ENCODE measurements around the gene EXD1.
"Not testable (repeated sequence)": the region's sequence is repeated elsewhere in the genome, so short reads cannot be mapped to it uniquely, and the experiment has no call there.

EXD1 gene, protein sequence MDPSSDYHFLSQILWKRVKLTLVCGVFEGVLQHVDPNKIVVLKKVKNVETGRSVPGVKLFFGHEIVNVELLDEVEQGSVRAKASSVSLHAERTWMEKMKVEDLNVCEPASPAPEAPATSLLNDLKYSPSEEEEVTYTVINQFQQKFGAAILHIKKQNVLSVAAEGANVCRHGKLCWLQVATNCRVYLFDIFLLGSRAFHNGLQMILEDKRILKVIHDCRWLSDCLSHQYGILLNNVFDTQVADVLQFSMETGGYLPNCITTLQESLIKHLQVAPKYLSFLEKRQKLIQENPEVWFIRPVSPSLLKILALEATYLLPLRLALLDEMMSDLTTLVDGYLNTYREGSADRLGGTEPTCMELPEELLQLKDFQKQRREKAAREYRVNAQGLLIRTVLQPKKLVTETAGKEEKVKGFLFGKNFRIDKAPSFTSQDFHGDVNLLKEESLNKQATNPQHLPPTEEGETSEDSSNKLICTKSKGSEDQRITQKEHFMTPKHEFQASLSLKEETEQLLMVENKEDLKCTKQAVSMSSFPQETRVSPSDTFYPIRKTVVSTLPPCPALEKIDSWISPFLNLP

DNA sequence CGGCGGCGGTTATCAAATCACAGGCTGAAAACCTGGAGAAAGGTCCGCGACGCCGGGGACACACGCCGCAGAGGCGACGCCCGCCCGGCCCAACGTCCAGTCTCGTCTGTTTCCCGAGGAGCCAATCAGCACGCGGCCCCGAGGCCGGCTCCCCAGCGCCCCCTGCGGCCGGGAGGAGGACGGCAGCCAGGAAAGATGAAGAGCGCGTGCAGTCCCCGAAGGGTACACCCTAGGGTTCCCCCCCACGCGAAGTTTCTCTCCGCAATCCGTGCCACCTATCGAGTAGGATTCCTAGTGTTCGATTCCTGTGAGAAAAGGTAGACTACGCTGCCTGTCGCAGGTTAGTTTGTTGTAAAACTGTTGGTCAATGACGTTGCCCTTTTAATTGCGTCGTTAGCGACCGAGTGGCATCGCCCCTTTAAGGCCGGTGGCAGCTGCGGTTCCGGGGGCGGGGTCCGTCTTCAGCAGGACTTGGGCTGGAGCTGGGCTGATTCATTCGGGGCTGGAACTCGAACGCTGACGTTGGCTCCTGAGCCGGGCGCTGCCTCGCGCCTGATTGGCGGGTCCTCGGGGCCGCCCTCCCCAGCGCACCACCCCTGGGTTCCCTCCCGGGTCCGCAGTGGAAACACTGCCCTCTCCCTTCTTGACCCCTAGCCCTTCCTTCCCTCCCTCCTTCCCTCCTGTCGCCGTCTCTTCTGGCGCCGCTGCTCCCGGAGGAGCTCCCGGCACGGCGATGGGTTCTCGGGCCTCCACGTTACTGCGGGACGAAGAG, at the start of gene EXD1, which contains the start of gene CHP1:
Gene EXD1, minus strand, starts transcription at position 108 of the 772 bp plus-strand sequence. CDS start 4,182 bp downstream, outside the sequence.
Gene CHP1, plus strand, starts transcription at position 619 of the 772 bp plus-strand sequence. Its CDS starts 115 bp downstream, at position 734.
- DNase-seq, result peak; percentile 99

DNA sequence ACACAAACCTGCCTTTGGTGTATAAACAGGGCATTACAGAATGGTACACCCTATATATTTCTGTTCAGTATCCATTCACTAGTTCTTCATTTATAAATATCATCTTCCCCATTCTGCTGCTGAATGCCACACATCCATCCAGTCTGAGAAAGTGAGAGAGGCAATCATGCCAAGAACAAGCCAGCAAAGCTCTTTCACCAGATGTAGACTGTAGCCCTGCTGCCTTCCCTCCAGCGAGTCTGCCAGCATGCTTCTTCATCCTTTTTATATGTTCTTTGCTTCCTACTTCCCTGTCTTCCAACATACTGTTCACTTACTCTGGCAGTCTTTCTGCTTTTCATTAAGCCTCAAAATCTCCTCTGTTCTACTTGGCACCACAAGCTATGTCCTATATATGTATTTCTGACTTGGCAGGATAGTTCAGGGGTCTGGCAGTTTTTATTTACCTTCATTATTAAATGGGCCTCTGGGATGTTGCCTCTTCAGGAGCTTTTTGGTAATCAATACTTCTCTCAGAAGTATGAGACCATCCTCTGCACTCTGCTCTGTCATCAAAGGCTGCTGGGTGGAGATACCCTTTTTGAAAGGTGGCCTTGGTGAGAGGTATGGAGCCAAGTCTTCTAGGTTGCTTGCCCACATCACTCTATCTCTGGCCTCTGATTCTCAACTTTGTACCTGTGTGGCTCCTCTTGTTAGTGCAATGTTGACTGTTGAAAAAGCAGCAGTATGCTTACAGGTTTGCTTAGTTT, 49.2 kb upstream of the EXD1 start:
- DNase-seq, result no peak

DNA sequence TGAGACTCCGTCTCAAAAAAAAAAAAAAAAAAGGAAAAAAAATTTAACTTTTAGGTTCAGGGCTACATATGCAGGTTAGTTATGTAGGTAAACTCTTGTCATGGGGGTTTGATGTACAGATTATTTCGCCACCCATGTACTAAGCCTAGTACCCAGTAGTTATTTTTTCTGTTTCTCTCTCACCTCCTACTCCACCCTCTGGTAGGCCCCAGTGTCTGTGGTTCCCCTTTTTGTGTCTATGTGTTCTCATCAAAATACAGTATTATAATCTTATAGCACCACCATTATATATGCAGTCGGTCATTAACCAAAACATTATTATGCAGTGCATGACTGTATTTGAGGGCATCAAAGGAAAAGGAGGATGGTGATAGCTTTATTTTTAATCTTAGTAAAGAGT, 47.8 kb upstream of the EXD1 start:
- no peak for DNase-seq

DNA sequence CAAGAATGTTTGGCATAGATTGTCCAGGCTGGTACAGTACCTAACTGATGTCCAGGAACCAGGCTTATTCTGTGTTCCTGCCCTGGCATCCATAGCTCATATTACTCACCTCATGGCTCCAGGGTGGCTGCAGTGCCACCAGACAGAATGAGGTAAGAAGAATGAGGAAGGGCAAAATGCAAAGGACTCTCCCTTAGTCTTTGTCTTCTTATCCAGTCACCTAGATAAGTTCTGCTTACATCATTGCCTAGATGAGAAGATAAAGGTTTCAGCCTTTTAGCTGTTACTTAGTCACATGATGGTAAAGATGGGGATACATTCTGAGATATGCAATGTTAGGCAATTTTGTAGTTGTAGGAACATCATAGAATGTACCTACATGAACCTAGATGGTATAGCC, 46.3 kb upstream of the EXD1 start:
- no peak for DNase-seq

DNA sequence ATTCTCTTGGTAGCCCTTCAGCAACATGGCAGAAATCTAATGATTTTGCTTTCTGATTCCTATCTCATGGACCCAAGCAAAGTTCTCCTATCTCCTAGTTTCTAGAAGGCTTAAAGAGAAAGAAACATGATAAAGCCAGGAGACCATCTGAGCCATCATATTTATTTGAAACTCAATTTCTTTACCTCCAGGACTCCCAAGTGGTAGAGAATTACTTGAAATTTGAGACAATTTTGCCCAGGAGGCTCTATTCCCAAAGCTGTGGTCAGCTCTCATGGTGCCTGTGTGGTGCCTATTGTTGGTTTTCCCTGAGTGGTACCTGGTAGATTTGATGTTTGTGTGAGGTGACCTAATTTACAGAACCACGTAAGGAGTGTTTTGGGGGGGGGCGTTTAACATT, 39.3 kb upstream of the EXD1 start:
- no peak for DNase-seq

DNA sequence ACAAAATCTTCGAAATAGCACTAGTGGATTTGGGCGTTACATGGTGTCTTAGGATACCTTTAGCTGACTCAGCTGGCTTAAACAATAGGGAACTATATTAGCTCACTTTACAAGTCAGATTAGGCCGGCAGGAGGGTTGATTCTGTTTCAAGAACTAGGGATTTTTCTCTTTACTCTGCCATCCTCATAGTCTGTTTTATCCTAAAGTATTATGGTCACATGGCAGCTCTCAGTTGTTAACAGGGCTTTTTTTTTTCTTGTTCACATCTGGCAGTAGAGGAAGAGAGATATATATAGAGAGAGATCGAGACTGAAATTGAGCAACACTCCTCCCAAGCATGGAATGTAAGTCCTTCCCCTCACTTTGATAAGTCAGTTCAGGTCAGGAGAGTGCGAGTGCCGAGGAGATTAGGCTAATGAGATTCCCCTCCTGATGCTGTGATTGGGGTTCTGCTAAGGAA, 33.4 kb upstream of the EXD1 start:
- peak; percentile 28 for DNase-seq

DNA sequence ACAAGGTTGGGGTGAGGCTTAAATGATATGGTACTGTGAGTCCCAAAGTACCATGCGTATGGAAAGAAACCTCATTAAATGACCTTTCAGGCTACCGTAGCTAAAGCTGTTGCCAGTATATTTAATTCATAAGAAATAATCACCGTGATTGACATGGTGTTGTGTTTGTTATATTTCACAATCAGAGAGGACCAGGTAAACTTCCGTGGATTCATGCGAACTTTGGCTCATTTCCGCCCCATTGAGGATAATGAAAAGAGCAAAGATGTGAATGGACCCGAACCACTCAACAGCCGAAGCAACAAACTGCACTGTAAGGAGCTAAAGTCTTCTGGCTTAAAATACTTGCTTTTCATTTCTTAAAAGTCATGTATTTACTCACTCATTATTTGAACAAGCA, 32.0 kb upstream of the EXD1 start:
- no peak for DNase-seq

DNA sequence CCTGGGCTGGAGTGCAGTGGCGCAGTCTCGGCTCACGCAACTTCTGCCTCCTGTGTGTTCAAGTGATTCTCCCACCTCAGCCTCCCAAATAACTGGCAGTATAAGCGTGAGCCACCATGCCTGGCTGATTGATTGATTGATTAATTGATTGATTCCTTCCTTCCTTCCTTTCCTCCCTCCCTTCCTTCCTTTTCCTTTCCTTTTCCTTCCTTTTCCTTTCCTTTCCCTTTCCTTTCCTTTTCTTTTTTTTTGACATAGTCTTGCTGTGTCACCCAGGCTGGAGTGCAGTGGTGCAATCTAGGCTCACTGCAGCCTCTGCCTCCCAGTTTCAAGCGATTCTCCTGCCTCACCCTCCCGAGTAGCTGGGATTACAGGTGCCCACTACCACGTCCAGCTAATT, 30.4 kb upstream of the EXD1 start:
- not testable (repeated sequence) for DNase-seq

DNA sequence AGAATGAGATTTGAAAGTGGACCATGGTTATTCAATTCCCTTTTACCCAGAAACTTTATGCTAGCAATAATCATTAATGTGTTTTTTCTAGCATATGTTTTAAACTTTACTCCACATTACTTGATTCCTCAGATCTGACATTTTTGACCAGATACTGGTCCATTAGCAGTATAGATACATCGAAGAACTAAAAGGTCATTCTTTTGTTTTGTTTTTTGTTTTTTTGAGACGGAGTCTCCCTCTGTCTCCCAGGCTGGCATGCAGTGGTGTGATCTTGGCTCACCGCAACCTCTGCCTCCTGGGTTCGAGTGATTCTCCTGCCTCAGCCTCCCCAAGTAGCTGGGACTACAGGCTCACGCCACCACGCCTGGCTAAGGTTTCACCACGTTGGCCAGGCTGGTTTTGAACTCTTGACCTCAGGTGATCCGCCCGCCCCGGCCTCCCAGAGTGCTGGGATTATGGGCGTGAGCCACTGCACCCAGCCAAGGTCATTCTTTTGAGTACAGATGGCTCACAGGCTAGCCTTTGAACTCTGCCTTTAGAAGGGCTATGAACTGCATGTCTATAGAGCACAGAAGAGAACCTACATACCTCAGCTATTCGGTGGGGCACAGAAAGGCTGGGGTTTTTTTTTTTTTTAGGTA, 29.1 kb upstream of the EXD1 start:
- DNase-seq, result no peak

DNA sequence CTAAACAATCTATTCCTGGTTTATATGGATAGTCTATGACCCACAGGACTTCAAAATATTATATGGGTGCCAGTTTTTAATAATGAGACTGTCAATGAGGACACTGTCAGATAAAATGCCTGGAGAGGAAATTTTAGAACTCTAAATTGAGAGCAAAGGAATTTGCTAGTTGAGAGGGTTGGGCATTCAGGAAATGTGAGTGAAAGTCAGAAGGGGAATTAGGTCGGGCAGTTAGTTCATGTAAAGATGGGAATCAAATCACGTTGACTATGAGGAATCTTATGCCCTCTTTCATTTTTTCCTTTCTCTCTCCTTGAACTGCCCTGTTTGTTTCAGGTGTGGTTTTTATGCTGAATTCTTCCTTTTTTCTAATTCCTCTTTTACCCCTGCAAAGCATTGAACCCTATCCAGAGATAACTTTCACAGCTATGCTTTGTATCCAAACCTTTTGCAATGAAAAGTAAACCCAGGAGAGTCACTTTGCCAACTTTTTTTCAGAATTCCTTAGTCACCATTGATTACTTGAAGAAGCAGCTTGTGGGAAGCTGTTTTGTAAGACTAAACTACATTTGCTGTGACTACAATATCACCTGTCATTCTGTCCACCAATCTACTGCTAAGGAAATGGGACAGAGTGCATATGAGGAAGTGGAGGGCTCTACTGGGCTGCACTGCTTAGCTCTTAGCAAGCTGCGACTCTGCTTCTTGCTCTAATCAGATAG, 28.4 kb upstream of the EXD1 start:
- DNase-seq, result peak; percentile 71

DNA sequence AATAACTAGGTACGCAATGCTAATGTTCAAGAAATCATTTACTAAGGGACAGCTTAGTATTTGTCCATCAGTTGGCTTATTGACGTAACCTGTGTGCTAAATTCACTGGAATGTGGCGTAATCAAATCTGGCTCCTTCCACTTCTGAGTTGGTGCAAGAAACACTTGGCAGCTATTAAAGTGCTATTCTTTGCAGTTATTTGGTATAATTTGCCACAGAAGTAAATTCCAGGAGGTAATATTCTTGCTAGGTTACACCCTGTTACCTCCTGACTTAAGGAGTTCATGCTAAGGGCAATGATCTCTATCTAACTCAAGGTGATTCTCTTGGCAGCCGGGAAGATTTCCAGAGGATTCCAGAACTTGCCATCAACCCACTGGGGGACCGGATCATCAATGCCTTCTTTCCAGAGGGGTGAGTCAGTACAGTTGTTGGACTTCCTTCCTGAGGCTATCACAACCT, 26.1 kb upstream of the EXD1 start:
- DNase-seq, result peak; percentile 26

DNA sequence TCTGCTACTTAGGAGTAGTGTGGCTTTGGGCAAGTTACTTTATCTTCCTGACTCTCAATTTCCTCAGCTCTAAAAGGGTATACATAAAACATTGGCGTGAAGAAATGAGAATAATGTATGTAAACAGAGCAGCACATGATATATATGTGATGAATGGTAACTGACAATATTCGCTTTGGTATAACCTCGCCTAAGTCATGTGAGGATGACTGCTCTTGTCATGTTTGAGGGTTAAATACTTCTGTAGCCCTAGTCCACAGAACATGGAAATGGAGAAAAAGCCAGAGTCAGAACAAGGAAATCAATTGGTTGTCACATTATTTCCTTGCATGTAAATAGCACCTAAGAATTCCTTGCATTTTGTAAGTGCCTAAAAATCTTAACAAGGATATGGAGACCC, 25.5 kb upstream of the EXD1 start:
- DNase-seq, result no peak

DNA sequence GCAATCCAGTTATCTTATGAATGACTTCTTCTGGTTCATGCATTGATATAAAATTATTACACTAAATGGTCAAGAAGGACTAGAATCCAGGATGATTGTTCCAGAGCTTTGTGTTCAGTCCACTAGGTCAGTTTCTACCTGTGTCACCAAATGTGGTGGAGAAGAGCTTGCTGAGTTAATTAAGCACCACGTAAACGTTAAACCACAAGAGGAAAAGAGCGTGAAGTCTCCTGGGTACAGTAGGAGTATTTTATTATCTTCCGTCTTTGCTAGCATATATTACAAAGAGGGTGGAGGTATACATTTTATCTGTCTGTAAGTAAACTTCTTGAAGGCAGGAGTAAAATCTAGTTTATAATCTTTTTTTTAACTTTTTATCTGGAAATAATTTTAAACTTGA, 24.0 kb upstream of the EXD1 start:
- no peak for DNase-seq

DNA sequence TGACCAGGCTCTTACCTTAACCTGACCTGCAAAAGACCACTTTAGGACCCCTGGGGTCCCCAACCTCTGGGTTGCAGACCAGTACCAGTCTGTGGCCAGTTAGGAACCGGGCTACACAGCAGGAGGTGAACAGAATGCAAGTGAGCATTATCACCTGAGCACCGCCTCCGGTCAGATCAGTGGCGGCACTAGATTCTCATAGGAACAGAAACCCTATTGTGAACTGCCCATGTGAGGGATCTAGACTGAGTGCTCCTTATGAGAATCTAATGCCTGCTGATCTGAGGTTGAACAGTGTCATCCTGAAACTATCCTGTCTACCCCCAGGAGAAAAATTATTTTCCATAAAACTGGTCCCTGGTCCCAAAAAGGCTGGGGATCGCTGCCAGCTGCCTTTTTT, 20.9 kb upstream of the EXD1 start:
- no peak for DNase-seq

DNA sequence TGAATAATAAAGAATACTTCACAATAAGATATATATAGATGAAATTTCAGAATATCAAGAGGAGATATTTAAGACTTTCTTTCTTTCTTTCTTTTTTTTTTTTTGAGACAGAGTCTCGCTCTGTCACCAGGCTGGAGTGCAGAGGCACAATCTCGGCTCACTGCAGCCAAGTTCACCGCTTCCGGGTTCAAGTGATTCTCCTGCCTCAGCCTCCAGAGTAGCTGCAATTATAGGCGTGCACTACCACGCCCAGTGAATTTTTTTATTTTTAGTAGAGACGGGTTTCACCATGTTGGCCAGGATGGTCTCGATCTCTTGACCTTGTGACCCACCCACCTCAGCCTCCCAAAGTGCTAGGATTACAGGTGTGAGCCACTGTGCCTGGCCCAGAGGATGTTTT, 20.2 kb upstream of the EXD1 start:
- not testable (repeated sequence) for DNase-seq

DNA sequence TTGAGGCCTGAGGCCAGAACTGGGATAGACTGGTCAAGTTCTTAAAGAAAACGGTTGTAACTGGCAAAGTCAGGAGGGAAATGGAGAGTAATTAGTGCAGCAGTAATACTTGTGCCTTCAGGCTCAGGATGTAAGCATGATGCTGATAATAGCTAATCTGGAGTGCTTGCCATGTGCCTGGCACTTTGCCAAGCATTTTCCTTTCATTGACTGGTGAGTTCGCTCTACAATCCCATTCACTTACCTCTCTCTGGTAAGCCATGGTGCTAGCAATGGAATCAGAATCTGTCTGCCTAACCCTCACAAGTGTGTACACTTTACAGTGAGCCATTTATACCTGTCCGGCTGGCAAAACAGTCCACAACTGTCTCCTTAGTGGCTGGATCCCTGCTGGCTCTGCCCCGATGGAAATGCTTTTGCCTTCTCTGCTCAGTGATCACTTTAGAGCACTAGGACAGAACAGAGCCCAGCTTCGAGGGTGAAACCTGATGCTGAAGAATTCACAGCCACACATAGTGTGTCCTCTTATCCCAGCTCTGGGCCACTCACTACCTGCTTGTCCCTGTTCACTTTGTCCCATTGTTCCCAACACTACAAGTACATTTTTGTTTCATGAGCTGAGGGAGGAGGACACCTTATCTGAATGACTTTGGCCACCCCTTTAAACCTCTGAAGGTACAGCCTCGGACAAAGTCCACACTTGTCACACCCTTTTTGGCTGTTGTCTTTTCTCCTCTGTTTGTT, 10.8 kb upstream of the EXD1 start:
- DNase-seq, result no peak

DNA sequence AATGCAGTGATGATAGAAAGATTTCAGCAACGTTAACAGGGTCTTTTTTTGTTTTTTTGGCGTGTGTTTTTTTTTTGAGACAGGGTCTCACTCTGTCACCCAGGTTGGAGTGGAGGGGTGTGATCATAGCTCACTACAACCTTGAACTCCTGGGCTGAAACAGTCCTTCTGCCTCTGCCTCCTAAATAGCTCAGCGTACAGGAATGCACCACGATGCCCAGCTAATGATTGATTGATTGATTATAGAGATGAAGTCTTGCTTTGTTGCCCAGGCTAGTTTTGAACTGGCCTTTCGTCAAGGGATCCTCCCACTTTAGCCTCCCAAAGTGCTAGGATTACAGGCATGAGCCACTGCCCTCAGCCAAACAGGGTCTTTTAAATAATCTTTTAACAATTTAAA, 7.5 kb upstream of the EXD1 start:
- DNase-seq, result no peak

DNA sequence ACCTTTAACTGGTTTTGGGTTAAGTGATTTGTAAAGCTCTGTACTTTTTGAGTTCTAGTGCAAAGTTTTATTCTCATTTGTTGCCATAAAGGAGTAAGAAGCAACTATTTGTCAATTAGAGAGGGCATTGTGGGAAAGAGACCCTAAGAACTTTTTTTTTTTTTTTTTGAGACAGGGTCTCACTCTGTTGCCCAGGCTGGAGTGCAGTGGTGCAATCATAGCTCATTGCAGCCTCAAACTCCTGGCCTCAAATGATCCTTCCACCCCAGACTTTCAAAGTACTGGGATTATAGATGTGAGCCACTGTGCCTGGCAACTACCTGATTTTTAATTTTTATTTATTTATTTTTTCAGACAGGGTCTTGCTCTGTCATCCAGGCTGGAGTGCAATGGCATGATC, 5.4 kb upstream of the EXD1 start:
- DNase-seq, result no peak

DNA sequence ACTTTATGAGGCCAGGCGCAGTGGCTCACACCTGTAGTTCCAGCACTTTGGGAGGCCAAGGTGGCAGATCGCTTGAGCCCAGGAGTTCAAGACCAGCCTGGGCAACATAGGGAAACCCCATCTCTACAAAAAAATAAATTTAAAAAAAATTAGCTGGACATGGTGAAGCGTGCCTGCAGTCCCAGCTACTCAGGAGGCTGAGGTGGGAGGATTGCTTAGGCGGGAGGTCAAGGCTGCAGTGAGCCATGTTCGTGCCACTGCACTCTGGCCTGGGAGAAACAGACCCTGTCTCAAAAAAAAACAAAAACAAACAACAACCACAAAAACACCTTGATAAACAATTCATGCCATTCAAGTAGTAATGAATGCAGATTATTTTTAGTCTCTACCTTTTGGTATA, 4.7 kb upstream of the EXD1 start:
- not testable (repeated sequence) for DNase-seq

DNA sequence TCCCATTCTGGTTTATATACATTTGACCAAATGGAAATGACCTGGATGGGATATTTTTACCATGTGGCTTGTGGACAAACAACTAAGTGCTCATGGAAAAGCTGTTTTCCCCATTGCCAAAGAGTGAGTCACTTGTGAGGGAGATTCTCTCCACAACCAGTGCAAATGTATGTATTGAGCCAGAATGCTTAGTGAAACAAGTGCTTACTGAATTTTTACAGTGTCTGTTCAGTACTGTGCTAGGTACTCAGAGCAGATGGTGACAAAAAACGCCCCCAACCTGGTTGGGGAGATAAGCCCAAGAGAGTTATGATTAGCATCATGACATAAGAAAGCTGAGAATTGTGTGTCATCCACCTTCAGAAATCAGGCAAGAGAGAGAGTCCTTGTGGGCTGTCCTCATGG, 2.8 kb upstream of the EXD1 start:
- DNase-seq, result peak; percentile 8

All from suppressor macrophage treated with lipopolysaccharide for 4 hours (primary cell).